Endodermal cell (in vitro differentiated cells): Measurements from ENCODE around the gene EFNA5. TPM values are rescaled to one million over a fixed set of nuclear protein-coding genes. Genes with fewer than 3 reads are reported as not detected.
"Not testable (repeated sequence)": the region's sequence is repeated elsewhere in the genome, so short reads cannot be mapped to it uniquely, and the experiment has no call there.

Source experiments
- DNase-seq: peaks from one replicate; pipeline ENCODE4 v3.0.0-alpha.2; 2017
- H3K27ac ChIP-seq: 2 replicates; pipeline ENCODE4 v1.5.1; 2013; ENCODE audit warnings: mild to moderate bottlenecking, low read depth, low read length, moderate library complexity
- H3K27me3 ChIP-seq: 2 replicates; pipeline ENCODE4 v1.6.1; 2013; ENCODE audit warnings: mild to moderate bottlenecking, low read length, moderate library complexity; ENCODE audit not compliant: insufficient read depth, control insufficient read depth, poor library complexity, severe bottlenecking
- H3K36me3 ChIP-seq: 2 replicates; pipeline ENCODE4 v1.7.0; 2013; ENCODE audit warnings: mild to moderate bottlenecking, low read length, moderate library complexity; ENCODE audit not compliant: control insufficient read depth, insufficient read depth
- H3K4me1 ChIP-seq: one replicate; pipeline ENCODE4 v1.7.0; 2013; ENCODE audit warnings: low read length; ENCODE audit not compliant: control insufficient read depth, insufficient read depth
- H3K4me3 ChIP-seq: 2 replicates; pipeline ENCODE4 v1.5.1; 2013; ENCODE audit warnings: mild to moderate bottlenecking, low read length, moderate library complexity
- H3K9ac ChIP-seq: 2 replicates; pipeline ENCODE4 v1.6.1; 2013; ENCODE audit warnings: mild to moderate bottlenecking, low read length, moderate library complexity; ENCODE audit not compliant: poor library complexity, severe bottlenecking; ENCODE audit errors: extremely low read depth
- H3K9me3 ChIP-seq: 2 replicates; pipeline ENCODE4 v1.6.1; 2013; ENCODE audit warnings: mild to moderate bottlenecking, low read length, moderate library complexity; ENCODE audit not compliant: control insufficient read depth
- H3K27ac Mint-ChIP-seq: 2 replicates; pipeline ENCODE4 v1.8.0; 2020; ENCODE audit warnings: mixed read lengths
- H3K27me3 Mint-ChIP-seq: 2 replicates; pipeline ENCODE4 v1.8.0; 2021; ENCODE audit warnings: mild to moderate bottlenecking, mixed read lengths; ENCODE audit not compliant: insufficient read depth
- H3K36me3 Mint-ChIP-seq: 2 replicates; pipeline ENCODE4 v1.8.0; 2020; ENCODE audit warnings: low read depth, mixed read lengths
- H3K4me1 Mint-ChIP-seq: 2 replicates; pipeline ENCODE4 v1.8.0; 2020; ENCODE audit warnings: mixed read lengths
- H3K4me3 Mint-ChIP-seq: 2 replicates; pipeline ENCODE4 v1.8.0; 2020; ENCODE audit warnings: mild to moderate bottlenecking, moderate library complexity, mixed read lengths
- H3K9me3 Mint-ChIP-seq: 2 replicates; pipeline ENCODE4 v1.8.0; 2020; ENCODE audit warnings: mild to moderate bottlenecking, mixed read lengths
- WGBS, 2 experiments: methylation state at CpG; one replicate each; pipeline versions ENCODE4 v1.1.5 to v1.1.7; 2013; ENCODE audit warnings: missing lambda C conversion rate in 2 of 2, mixed read lengths in 1 of 2; ENCODE audit not compliant: insufficient coverage in 1 of 2, insufficient read length in 1 of 2; 5-methylcytosine and 5-hydroxymethylcytosine counted together
- total RNA-seq, 2 donors: library from RNA; stranded (reverse); fragmentation: NEBNext Ultra II Directional in 1 of 2; extraction: Animal tissue kit (Norgen Biotek cat#: 25700) in 1 of 2; gene quantifications; 2 replicates in 1 of 2; 3 replicates in 1 of 2; pipeline ENCODE4 v1.2.1, GENCODE V29; 2021
- TF ChIP-seq, protein P1 (sequence below): fragments of 200-600 bp; sonication (generic); conservative IDR thresholded peaks from 2 replicates; pipeline ENCODE4 v1.5.0; 2021; ENCODE audit warnings: antibody characterized with exemption, mild to moderate bottlenecking

Gene EFNA5
- total RNA-seq, 2 donors from 2014 or later, result 53.3 to 63.1 TPM

- H3K27ac Mint-ChIP-seq, result no peak overlapping the region
- Histone ChIP-seq H3K36me3 (peaks cover 13% of the 10 kb centered on the region), H3K4me3 (no peak overlapping the region), H3K9ac (no peak overlapping the region), H3K4me1 (no peaks in the 10 kb centered on the region), H3K27ac (no peak overlapping the region), H3K9me3 (peaks cover 6% of the 10 kb centered on the region), H3K27me3 (no peaks in the 10 kb centered on the region)
- DNase-seq, result no peak
- H3K4me1 Mint-ChIP-seq, result peaks cover 6% of the 10 kb centered on the region
- H3K36me3 Mint-ChIP-seq, result peaks cover 9% of the 10 kb centered on the region
- TF ChIP-seq, protein P1, sequence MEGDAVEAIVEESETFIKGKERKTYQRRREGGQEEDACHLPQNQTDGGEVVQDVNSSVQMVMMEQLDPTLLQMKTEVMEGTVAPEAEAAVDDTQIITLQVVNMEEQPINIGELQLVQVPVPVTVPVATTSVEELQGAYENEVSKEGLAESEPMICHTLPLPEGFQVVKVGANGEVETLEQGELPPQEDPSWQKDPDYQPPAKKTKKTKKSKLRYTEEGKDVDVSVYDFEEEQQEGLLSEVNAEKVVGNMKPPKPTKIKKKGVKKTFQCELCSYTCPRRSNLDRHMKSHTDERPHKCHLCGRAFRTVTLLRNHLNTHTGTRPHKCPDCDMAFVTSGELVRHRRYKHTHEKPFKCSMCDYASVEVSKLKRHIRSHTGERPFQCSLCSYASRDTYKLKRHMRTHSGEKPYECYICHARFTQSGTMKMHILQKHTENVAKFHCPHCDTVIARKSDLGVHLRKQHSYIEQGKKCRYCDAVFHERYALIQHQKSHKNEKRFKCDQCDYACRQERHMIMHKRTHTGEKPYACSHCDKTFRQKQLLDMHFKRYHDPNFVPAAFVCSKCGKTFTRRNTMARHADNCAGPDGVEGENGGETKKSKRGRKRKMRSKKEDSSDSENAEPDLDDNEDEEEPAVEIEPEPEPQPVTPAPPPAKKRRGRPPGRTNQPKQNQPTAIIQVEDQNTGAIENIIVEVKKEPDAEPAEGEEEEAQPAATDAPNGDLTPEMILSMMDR, result no peak
- peaks cover 7% of the 10 kb centered on the region for H3K9me3 Mint-ChIP-seq
- no peaks in the 10 kb centered on the region for H3K27me3 Mint-ChIP-seq
- no peak overlapping the region for H3K4me3 Mint-ChIP-seq
- WGBS, 2 experiments, result 94% methylated on average over 3 of the region's 3 CpGs; no CpG with 5 or more reads in 1 of the 2 experiments
Observed at GRCh38 chr5:107437154-107437553, 233.6 kb downstream of the EFNA5 start.

- no peak overlapping the region for H3K4me3 Mint-ChIP-seq
Observed at GRCh38 chr5:107436201-107436600, 234.5 kb downstream of the EFNA5 start.

DNA sequence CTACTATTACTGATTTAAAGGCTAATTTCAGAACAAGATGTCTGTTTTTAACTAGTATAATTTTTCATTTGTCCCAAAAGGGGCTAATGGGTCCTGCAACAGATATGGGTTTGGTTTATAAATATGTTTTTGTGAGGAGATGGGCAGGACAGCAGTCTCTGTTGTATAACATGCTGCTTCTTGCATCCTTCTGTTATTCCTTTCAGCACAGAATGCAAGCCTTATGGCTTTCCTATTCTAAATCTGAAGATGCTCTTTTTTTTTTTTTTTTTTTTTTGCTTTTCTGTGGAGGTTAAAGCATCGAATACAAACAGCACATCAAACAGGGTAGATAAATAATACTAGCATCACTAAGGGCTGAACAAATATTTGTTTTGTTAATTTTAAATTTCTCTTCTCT is 235.7 kb downstream of the EFNA5 start:
- H3K9ac ChIP-seq, result no peak overlapping the region
- Mint-ChIP-seq H3K27me3 (no peaks in the 10 kb centered on the region), H3K36me3 (peaks cover 9% of the 10 kb centered on the region), H3K9me3 (peaks cover 7% of the 10 kb centered on the region), H3K4me3 (no peak overlapping the region), H3K4me1 (peaks cover 6% of the 10 kb centered on the region), H3K27ac (no peak overlapping the region)
- DNase-seq, result no peak
- no peaks in the 10 kb centered on the region for H3K27me3 ChIP-seq
- TF ChIP-seq, protein P1, result no peak
- H3K4me3 ChIP-seq, result no peak overlapping the region
- H3K4me1 ChIP-seq, result no peaks in the 10 kb centered on the region
- no peak overlapping the region for H3K27ac ChIP-seq
- no CpG with 5 or more reads among the region's 1 CpG for WGBS, 2 experiments
- peaks cover 6% of the 10 kb centered on the region for H3K9me3 ChIP-seq
- peaks cover 13% of the 10 kb centered on the region for H3K36me3 ChIP-seq

More at GRCh38 chr5:107436201-107436600, 234.5 kb downstream of the EFNA5 start:
- 96% methylated on average over 4 of the region's 4 CpGs; no CpG with 5 or more reads in 1 of the 2 experiments for WGBS, 2 experiments
- no peak for DNase-seq
- no peaks in the 10 kb centered on the region for H3K27me3 Mint-ChIP-seq
- H3K27ac Mint-ChIP-seq, result no peak overlapping the region
- Histone ChIP-seq H3K36me3 (peaks cover 13% of the 10 kb centered on the region), H3K4me1 (no peaks in the 10 kb centered on the region), H3K27me3 (no peaks in the 10 kb centered on the region), H3K9ac (no peak overlapping the region), H3K9me3 (peaks cover 6% of the 10 kb centered on the region), H3K4me3 (no peak overlapping the region), H3K27ac (no peak overlapping the region)
- TF ChIP-seq, protein P1, result no peak
- H3K9me3 Mint-ChIP-seq, result peaks cover 7% of the 10 kb centered on the region
- peaks cover 6% of the 10 kb centered on the region for H3K4me1 Mint-ChIP-seq
- peaks cover 9% of the 10 kb centered on the region for H3K36me3 Mint-ChIP-seq

- not testable (repeated sequence) for DNase-seq, H3K27ac ChIP-seq, H3K27me3 ChIP-seq, H3K36me3 ChIP-seq, H3K27me3 Mint-ChIP-seq, H3K27ac Mint-ChIP-seq, H3K4me1 ChIP-seq, H3K4me3 Mint-ChIP-seq, H3K4me1 Mint-ChIP-seq, H3K9me3 Mint-ChIP-seq, H3K4me3 ChIP-seq, H3K9ac ChIP-seq, H3K36me3 Mint-ChIP-seq, H3K9me3 ChIP-seq
- 90% methylated on average over 1 of the region's 1 CpG; no CpG with 5 or more reads in 1 of the 2 experiments for WGBS, 2 experiments
Observed at GRCh38 chr5:107433646-107434045, 237.1 kb downstream of the EFNA5 start.
